H1 (cell line): ENCODE measurements around the gene SYCE3. TPM values are rescaled to one million over a fixed set of nuclear protein-coding genes. Genes with fewer than 3 reads are reported as not detected.

Experiments
- CTCF ChIA-PET: fragments of 300-600 bp; sonication (Branson Sonifier 250); formaldehyde crosslinking; loops from one replicate; lab custom pipeline; 2021; ENCODE audit not compliant: partially characterized antibody; lab: Charles Lee
- POLR2A ChIA-PET: fragments of 300-600 bp; sonication (Branson Sonifier 250); formaldehyde crosslinking; loops from one replicate; lab custom pipeline; 2021; ENCODE audit warnings: inconsistent platforms; ENCODE audit not compliant: partially characterized antibody; lab: Charles Lee
- DNase-seq, 2 experiments: peaks; one replicate each; pipeline versions ENCODE4 v3.0.0 to v3.0.0-alpha.2; 2010 to 2022; ENCODE audit warnings: low spot score in 2 of 2, low read depth in 1 of 2, mixed read lengths in 1 of 2
- FAIRE-seq: peaks from 2 replicates; lab custom pipeline; 2011; peaks lifted over from hg19 to GRCh38; lab: Jason Lieb, UNC
- H2AFZ ChIP-seq: 2 replicates; pipeline ENCODE4 v1.8.1; 2012; ENCODE audit warnings: low read length, inconsistent platforms
- H2AK5ac ChIP-seq: 2 replicates; pipeline ENCODE4 v1.6.1; 2013; ENCODE audit warnings: low read depth, low read length
- H2BK120ac ChIP-seq: replicated peaks from 2 replicates; pipeline ENCODE3; 2013; ENCODE audit warnings: low read depth, low read length, inconsistent platforms
- H2BK12ac ChIP-seq: 2 replicates; pipeline ENCODE4 v1.6.1; 2013; ENCODE audit warnings: low read depth, low read length
- H2BK15ac ChIP-seq: 2 replicates; pipeline ENCODE4 v1.6.1; 2013; ENCODE audit warnings: low read length
- H2BK20ac ChIP-seq: 2 replicates; pipeline ENCODE4 v1.6.1; 2013; ENCODE audit warnings: low read length
- H2BK5ac ChIP-seq: 2 replicates; pipeline ENCODE4 v1.6.1; 2013; ENCODE audit warnings: low read depth, low read length
- H3K14ac ChIP-seq: 2 replicates; pipeline ENCODE4 v1.6.1; 2013; ENCODE audit warnings: inconsistent platforms; ENCODE audit not compliant: insufficient read length
- H3K18ac ChIP-seq: 2 replicates; pipeline ENCODE4 v1.6.1; 2013; ENCODE audit warnings: low read length; ENCODE audit errors: extremely low read depth
- H3K23ac ChIP-seq: 2 replicates; pipeline ENCODE4 v1.6.1; 2013; ENCODE audit warnings: inconsistent platforms; ENCODE audit not compliant: insufficient read length
- H3K23me2 ChIP-seq: 2 replicates; pipeline ENCODE4 v1.6.1; 2013; ENCODE audit warnings: low read depth, low read length
- H3K27ac ChIP-seq: 2 replicates; pipeline ENCODE4 v1.6.1; 2011; ENCODE audit warnings: low read depth, low read length, inconsistent platforms
- H3K27me3 ChIP-seq, 4 experiments: replicated peaks in 1 of 4; 1 replicate in 1 of 4; 2 replicates in 3 of 4; pipeline versions ENCODE4 v1.6.1 to v1.8.1; 2011 to 2013; ENCODE audit warnings: low read length in 3 of 4, mild to moderate bottlenecking in 3 of 4, inconsistent platforms in 2 of 4, mixed read lengths in 2 of 4, moderate library complexity in 1 of 4; ENCODE audit not compliant: control insufficient read depth in 3 of 4, insufficient read depth in 3 of 4; ENCODE audit errors: extremely low read depth in 1 of 4
- H3K36me3 ChIP-seq, 4 experiments: 2 replicates each; pipeline versions ENCODE4 v1.6.1 to v1.8.1; 2011 to 2013; ENCODE audit warnings: mild to moderate bottlenecking in 4 of 4, low read length in 3 of 4, moderate library complexity in 2 of 4, control low read depth in 1 of 4, inconsistent platforms in 1 of 4; ENCODE audit not compliant: insufficient read depth in 4 of 4, control insufficient read depth in 2 of 4
- H3K4ac ChIP-seq: replicated peaks from 2 replicates; pipeline ENCODE3; 2013; ENCODE audit warnings: low read length, low read depth, mixed read lengths, inconsistent platforms; ENCODE audit not compliant: insufficient read length
- H3K4me1 ChIP-seq, 4 experiments: replicated peaks in 1 of 4; 1 replicate in 1 of 4; 2 replicates in 3 of 4; pipeline versions ENCODE4 v1.6.1 to v1.8.1; 2011 to 2013; ENCODE audit warnings: low read length in 3 of 4, inconsistent platforms in 2 of 4, mixed read lengths in 1 of 4; ENCODE audit not compliant: insufficient read depth in 4 of 4, control insufficient read depth in 3 of 4
- H3K4me2 ChIP-seq, 2 experiments: 2 replicates each; pipeline versions ENCODE4 v1.6.1 to v1.8.1; 2011 to 2013; ENCODE audit warnings: low read depth in 2 of 2, low read length in 2 of 2, control low read depth in 1 of 2, inconsistent platforms in 1 of 2, mild to moderate bottlenecking in 1 of 2; ENCODE audit not compliant: insufficient read depth in 1 of 2
- H3K4me3 ChIP-seq, 4 experiments: fragments of 200-600, 300-600 bp in 1 of 4; sonication (generic), shearing (Covaris generic), sonication (Bioruptor Twin) in 1 of 4; 2 replicates each; pipeline versions ENCODE4 v1.5.1 to v1.8.1; 2011 to 2016; ENCODE audit warnings: low read length in 4 of 4, low read depth in 3 of 4, control low read depth in 2 of 4, inconsistent platforms in 2 of 4, mild to moderate bottlenecking in 2 of 4, mixed read lengths in 1 of 4, moderate library complexity in 1 of 4; ENCODE audit not compliant: insufficient read depth in 2 of 4; ENCODE audit errors: extremely low read depth in 1 of 4
- H3K56ac ChIP-seq: replicated peaks from 2 replicates; pipeline ENCODE3; 2013; ENCODE audit warnings: low read depth, mild to moderate bottlenecking, mixed read lengths, low read length, inconsistent platforms; ENCODE audit not compliant: insufficient read length
- H3K79me1 ChIP-seq: 2 replicates; pipeline ENCODE4 v1.6.1; 2013; ENCODE audit warnings: low read depth, low read length, control low read depth
- H3K79me2 ChIP-seq, 2 experiments: 2 replicates each; pipeline versions ENCODE4 v1.6.1 to v1.8.1; 2012 to 2013; ENCODE audit warnings: low read length in 2 of 2, mild to moderate bottlenecking in 2 of 2, inconsistent platforms in 1 of 2; ENCODE audit not compliant: insufficient read depth in 2 of 2, control insufficient read depth in 1 of 2
- H3K9ac ChIP-seq, 4 experiments: replicated peaks in 1 of 4; 1 replicate in 1 of 4; 2 replicates in 3 of 4; pipeline versions ENCODE4 v1.6.1 to v1.8.1; 2011 to 2013; ENCODE audit warnings: low read depth in 3 of 4, low read length in 3 of 4, control low read depth in 2 of 4, mild to moderate bottlenecking in 2 of 4, moderate library complexity in 2 of 4, inconsistent platforms in 1 of 4; ENCODE audit errors: extremely low read depth in 1 of 4
- H3K9me3 ChIP-seq, 2 experiments: 2 replicates each; pipeline versions ENCODE4 v1.6.1 to v1.8.1; 2012 to 2013; ENCODE audit warnings: mild to moderate bottlenecking in 2 of 2, moderate library complexity in 2 of 2, control low read depth in 1 of 2, inconsistent platforms in 1 of 2, low read depth in 1 of 2, low read length in 1 of 2, mixed read lengths in 1 of 2; ENCODE audit not compliant: insufficient read depth in 2 of 2
- H4K20me1 ChIP-seq, 2 experiments: replicated peaks in 1 of 2; 2 replicates each; pipeline versions ENCODE3 to v1.8.1; 2011 to 2013; ENCODE audit warnings: inconsistent platforms in 2 of 2, low read length in 2 of 2, mild to moderate bottlenecking in 1 of 2; ENCODE audit not compliant: insufficient read depth in 2 of 2, control insufficient read depth in 1 of 2
- H4K5ac ChIP-seq: 2 replicates; pipeline ENCODE4 v1.6.1; 2013; ENCODE audit warnings: low read length, low read depth, mixed read lengths, inconsistent platforms; ENCODE audit not compliant: insufficient read length
- H4K8ac ChIP-seq: 2 replicates; pipeline ENCODE4 v1.8.0; 2013; ENCODE audit warnings: mild to moderate bottlenecking, moderate library complexity, low read length, inconsistent platforms; ENCODE audit not compliant: insufficient read depth; ENCODE audit errors: extremely low read depth
- H4K91ac ChIP-seq: replicated peaks from 2 replicates; pipeline ENCODE3; 2013; ENCODE audit warnings: low read length, mixed read lengths, inconsistent platforms; ENCODE audit not compliant: insufficient read length
- CBX8 ChIP-seq: fragments of 300-800, 300-1000 bp; sonication (generic); IDR thresholded peaks from 2 replicates; pipeline ENCODE4 v1.7.1; 2016; ENCODE audit warnings: low read depth, low read length, borderline replicate concordance
- KDM5A ChIP-seq: fragments of 200-600 bp; IDR thresholded peaks from 2 replicates; pipeline ENCODE4 v1.7.1; 2012; ENCODE audit warnings: mild to moderate bottlenecking, low read length, inconsistent platforms, mixed read lengths
- POU5F1 ChIP-seq: IDR thresholded peaks from 2 replicates; pipeline ENCODE4 v1.6.1; 2011; ENCODE audit warnings: low read depth, mild to moderate bottlenecking, low read length, moderate library complexity
- WGBS, 2 experiments: shearing (Covaris generic) in 1 of 2; methylation state at CpG; one replicate each; pipeline versions ENCODE4 v1.1.6 to v1.1.7; 2013 to 2015; ENCODE audit warnings: low lambda C conversion rate in 2 of 2, mixed read lengths in 2 of 2, inconsistent platforms in 1 of 2, low coverage in 1 of 2, missing lambda C conversion rate in 1 of 2; ENCODE audit not compliant: insufficient replicate concordance in 2 of 2, insufficient coverage in 1 of 2, insufficient read length in 1 of 2; ENCODE audit errors: extremely low coverage in 1 of 2, missing lambda C conversion rate in 1 of 2; 5-methylcytosine and 5-hydroxymethylcytosine counted together
- polyA plus RNA-seq, 7 experiments: library from polyadenylated mRNA; depleted of rRNA in 3 of 7; stranded (reverse) in 5 of 7; unstranded in 2 of 7; fragments of >200 nt in 5 of 7; fragments of 200-250 nt in 2 of 7; gene quantifications; 1 replicate in 5 of 7; 2 replicates in 1 of 7; 4 replicates in 1 of 7; pipeline versions ENCODE4 v1.2.1 to v1.2.3, GENCODE V29; 2011 to 2013; ENCODE audit warnings: missing spikeins in 2 of 7, mixed read lengths in 2 of 7
- total RNA-seq: library from RNA; stranded (reverse); fragmentation: NEBNext Ultra II Directional; extraction: Animal tissue kit (Norgen Biotek cat#: 25700); gene quantifications from 2 replicates; pipeline ENCODE4 v1.2.1, GENCODE V29; 2021

SYCE3 gene
- total and polyA plus RNA-seq, 2 of the 8 experiments (the other 6 are each of a cell fraction or from before 2014, with no cell fraction given), result 1.9 TPM; not detected in 1

GRCh38 chr22:50611341-50612060, 48.8 kb upstream of the SYCE3 start:
- CTCF ChIA-PET, result interaction anchor here (0.9 to 3.5 kb wide), 10 partner anchors 8 to 85 kb away, joined by 3 to 23 read pairs (median 4); partner anchors contain the start of gene CPT1B
- Histone ChIP-seq H3K4me2 (no peak overlapping the region; a peak in 1 of 4 replicates), H3K23me2 (no peaks in the 10 kb centered on the region), H2BK15ac (no peak overlapping the region), H4K8ac (no peak overlapping the region), H3K79me1 (no peaks in the 10 kb centered on the region), H3K27me3 (peaks cover 0 to 13% (median 9%) of the 10 kb centered on the region in 4 experiments; a peak in 6 of 7 replicates), H3K9ac (no peak overlapping the region), H4K5ac (no peak overlapping the region), H3K23ac (no peak overlapping the region), H3K4me1 (peaks cover 0 to 13% (median 2%) of the 10 kb centered on the region in 4 experiments; a peak in 4 of 7 replicates), H3K9me3 (no peaks in the 10 kb centered on the region), H3K79me2 (no peaks in the 10 kb centered on the region), H3K56ac (no peak overlapping the region), H2AK5ac (no peak overlapping the region), H2BK20ac (no peak overlapping the region), H3K4ac (no peak overlapping the region), H3K14ac (no peak overlapping the region), H3K18ac (no peak overlapping the region), H2BK12ac (no peak overlapping the region), H2BK5ac (no peak overlapping the region), H4K91ac (no peak overlapping the region), H2AFZ (no peak overlapping the region), H3K36me3 (no peaks in the 10 kb centered on the region), H2BK120ac (no peak overlapping the region), H4K20me1 (peaks cover 0 to 5% of the 10 kb centered on the region in 2 experiments), H3K4me3 (no peak overlapping the region), H3K27ac (no peak overlapping the region)
- FAIRE-seq, result no peak
- WGBS, 2 experiments, result 86% methylated on average over 26 of the region's 26 CpGs; no CpG with 5 or more reads in 1 of the 2 experiments
- TF ChIP-seq POU5F1 (no peak), CBX8 (no peak), KDM5A (no peak)
- POLR2A ChIA-PET, result interaction anchor here (1.2 to 1.6 kb wide), 3 partner anchors 32 to 73 kb away, joined by 3 to 4 read pairs (median 3); no protein-coding TSS in a partner anchor
- no peak for DNase-seq
